ENCODE results near the gene MAP1LC3C.
A peak's percentile ranks its signal among the peaks of the same experiment; 100 is the strongest.
"Not testable (repeated sequence)": the region's sequence is repeated elsewhere in the genome, so short reads cannot be mapped to it uniquely, and the experiment has no call there.

MAP1LC3C gene

DNA sequence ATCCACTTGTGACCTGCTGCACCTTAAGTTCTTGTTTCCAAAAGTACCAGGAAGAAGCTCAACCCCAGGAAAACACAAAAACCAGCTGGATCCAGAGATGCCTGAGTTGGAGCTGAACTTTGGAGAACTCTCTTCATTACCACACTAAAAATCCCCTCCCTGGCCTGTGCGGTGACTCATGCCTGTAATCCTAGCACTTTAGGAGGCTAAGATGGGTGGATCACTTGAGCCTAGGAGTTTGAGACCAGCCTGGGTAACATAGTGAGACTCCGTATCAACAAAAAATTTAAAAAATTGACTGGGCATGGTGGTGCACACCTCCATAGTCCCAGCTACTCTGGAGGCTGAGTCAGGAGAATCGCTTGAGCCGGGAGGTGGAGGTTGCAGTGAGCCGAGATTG lies 6.2 kb downstream of the MAP1LC3C start:
- DNase-seq (ENCODE audit: low read depth), result peak; percentile 54

DNA sequence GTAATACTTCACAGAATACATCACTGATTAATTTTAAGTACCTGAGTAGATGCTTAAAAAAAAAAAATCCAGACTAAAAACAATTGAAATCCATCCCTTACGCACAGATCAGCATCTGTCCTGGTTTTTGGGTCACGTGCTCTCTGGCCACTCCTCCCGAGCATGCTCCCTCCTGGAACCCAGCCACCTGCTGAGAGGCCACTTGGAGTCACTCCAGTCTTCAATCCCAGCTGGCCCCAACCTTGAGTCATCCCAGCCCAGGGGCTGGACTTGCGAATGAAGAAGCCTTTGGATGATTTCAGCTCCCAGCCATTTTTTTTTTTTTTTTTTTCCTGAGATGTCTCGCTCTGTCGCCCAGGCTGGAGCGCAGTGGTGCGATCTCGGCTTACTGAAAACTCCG lies 8.9 kb downstream of the MAP1LC3C start:
- peak; percentile 96 for DNase-seq (ENCODE audit: low read depth)

DNA sequence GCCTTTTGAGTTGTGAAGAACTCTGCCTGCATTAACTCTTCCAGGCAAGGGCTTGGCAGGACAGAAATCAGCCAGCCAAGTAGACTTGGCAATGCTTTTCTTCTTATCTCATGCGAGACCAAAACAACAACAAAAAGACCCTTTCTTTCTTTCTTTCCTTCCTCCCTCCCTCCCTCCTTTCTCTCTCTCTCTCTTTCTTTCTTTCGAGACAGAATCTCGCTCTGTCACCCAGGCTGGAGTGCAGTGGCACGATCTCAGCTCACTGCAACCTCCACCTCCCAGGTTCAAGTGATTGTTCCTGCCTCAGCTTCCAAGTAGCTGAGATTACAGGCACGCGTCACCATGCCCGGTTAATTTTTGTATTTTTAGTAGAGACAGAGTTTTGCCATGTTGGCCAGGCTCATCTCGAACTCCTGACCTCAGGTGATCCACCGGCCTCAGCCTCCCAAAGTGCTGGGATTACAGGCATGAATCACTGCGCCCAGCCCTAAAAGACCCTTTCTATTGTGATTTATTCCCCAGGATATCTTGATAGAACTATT lies 10.4 kb downstream of the MAP1LC3C start:
- DNase-seq (ENCODE audit: low read depth), result not testable (repeated sequence)

DNA sequence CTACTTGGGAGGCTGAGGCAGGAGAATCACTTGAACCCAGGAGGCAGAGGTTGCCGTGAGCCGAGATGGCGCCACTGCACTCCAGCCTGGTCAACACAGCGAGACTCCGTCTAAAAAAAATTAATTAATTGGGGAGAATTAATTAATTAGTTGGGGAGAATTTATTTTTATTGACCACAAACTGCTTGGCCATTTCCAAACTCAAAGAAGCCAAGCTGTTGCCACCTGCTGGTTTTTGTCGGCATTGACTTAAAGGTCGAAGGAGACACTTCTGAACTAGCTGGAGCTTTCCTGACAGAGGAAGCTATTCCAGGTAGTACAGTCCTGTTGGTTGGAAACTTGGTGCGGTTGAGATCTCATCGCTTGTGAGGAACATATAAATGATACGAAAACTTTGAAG lies 13.1 kb downstream of the MAP1LC3C start:
- DNase-seq (ENCODE audit: low read depth), result peak; percentile 40

DNA sequence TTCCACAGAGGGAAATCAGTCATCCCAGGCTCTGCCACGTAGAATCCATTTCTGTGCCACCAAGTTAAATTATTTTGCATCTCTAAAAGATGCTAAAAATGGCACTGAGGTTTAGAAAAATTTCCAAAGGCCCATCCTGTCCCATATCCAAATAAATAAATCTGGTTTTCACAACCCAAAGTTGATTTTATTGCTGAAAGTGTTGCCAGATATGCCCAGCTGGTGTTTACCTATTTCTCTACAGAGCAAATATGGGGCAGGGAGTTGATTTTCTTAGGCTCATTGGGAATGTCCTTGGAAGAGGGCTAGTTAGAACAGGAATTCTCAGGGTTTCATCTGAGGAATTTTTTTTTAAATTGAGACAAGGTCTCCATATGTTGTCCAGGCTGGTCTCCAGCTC lies 19.0 kb downstream of the MAP1LC3C start:
- DNase-seq (ENCODE audit: low read depth), result no peak

DNA sequence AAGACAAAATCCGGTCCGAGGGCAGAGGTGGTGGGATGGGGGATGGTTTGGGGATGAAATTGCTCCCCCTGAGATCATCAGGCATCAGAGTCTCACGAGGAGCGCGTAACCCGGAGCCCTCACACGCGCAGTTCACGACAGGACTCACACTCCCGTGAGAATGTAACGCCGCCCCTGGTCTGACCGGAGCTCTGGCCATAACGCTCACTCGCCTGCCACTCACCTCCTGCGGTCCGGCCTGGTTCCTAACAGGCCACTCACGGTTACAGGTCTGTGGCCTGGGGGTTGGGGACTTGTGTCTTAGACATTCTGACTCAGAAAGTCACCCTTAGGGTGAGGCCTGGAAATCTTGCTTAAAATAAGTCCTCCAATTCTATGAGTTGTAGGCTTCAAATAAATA lies 19.8 kb downstream of the MAP1LC3C start:
- no peak for DNase-seq (ENCODE audit: low read depth)

DNA sequence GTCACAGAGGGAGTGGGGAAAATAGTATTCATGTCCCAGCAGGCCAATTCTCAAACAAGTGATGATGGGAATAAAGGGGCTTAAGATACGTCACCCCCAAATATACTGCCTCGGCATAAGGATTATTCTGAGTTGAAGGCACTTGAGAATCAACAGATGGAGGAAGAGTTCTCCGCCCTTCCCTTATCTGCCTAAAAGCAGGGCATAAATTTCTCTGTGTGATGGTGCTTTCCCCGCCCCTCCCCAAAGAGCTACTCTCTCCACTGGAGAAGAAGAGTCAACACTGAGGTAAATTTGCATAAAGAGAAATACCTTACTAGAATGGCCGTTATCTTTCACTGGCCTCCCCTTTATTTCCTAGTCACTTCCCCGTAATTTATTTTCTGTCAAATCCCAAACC lies 22.7 kb downstream of the MAP1LC3C start:
- DNase-seq (ENCODE audit: low read depth), result no peak

DNA sequence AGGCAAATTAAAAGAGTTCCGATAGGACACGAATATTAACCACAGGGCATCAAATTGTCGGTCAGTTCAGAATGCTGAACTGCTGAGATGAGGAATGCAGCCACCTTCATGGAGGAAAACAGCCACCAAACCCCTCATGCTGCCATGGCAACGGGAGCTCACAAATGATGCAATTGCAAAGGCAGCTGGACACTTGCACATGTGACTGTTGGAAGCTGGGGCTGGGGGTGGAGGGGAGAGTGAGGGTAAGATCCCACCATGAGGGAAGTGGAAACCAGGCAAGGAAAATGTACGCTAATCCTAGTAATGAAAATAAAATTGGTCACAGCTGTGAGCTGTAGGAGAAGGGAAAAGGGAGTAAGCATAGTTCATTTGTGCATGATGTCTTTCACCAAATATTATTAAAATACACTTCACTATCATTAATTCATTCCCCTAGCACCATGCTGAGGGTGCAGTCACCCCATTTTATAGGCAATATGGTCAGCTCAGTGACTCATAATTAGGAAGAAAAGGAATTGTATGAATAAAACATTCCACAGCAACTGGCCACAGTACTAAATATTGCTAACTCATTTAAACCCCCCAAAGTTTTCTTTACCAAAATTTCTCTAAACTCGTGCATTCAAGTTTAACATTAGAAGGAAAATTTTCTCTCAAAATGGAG lies 26.1 kb downstream of the MAP1LC3C start:
- DNase-seq (ENCODE audit: low read depth), result peak; percentile 32

DNA sequence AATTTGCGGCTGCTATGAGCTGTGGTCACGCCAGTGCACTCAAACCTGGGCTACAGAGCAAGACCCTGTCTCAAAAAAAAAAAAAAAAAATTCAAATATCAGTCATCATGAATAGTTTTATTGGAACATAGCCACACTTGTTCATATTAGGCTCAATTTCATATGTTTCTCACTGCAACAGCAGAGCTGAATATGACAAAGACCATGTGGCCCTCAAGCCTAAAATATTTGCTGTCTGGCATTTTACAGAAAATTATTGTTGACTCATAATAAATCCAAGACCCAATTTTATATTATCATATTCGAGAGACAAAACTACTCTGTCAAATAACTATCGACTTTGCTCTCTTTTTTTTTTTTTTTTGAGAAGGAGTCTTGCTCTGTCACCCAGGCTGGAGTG lies 30.3 kb downstream of the MAP1LC3C start:
- DNase-seq (ENCODE audit: low read depth), result no peak

DNA sequence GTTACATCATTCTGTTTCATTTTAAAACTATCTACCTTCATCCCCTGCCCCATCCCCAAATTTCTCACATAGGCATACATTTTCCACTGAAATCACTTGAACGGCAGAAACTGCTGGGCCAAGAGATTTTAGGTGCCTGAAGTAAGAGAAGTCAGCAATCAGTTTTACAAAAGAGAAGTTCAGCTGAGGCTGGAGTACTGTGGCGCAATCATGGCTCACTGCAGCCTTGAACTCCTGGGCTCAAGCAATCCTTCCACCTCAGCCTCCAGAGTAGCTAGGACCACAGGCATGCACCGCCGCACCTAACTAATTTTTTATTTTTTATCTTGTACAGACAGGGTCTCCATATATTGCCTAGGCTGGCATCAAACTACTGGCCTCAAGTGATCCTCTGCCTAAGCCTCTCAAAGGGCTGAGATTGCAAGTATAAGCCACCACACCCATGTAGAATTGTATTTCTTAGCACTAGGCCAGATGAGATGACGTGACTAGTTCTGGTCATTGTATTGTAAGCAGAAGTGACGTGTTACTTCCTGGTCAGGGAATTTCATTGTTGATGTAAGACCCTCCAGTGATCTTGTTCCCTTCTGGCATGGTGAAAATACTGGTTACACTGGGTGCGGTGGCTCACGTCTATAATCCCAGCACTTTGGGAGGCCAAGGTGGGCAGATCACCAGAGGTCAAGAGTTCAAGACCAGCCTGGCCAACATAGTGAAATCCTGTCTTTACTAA lies 34.2 kb downstream of the MAP1LC3C start:
- DNase-seq (ENCODE audit: low read depth), result no peak

DNA sequence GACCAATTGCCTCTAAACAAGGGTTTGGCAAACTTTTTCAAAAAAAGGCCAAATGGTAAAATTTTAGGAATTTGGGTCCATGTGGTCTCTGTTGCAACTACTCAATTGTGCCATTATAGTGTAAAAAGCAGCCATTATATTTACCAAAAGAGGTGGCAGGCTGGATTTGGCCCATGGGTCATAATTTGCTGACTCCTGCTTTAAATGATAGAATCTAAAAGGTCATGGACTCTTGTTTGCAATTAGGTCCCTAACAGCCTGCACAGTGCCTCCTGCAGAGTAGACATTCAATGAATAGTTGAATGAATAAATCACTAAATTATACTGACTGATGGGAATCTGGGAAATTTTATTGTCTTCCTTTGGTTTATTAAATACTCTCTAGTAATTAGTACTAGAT lies 35.2 kb downstream of the MAP1LC3C start:
- no peak for DNase-seq (ENCODE audit: low read depth)

DNA sequence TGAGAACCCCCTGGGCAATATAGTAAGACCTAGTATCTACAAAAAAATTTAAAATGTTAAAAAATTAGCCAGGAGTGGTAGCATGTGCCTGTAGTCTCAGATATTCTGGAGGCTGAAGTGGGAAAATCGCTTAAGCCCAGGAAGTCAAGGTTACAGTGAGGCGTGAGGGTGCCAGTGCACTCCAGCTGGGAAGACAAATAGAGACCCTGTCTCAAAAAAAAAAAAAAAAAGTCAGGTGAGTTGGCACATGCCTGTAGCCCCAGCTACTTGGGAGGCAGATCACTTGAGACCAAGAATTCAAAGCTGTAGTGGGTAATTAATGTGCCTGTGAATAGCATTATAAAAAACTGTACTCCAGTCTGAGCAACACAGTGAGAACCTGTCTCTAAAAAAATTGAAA lies 36.7 kb downstream of the MAP1LC3C start:
- DNase-seq (ENCODE audit: low read depth), result no peak

DNA sequence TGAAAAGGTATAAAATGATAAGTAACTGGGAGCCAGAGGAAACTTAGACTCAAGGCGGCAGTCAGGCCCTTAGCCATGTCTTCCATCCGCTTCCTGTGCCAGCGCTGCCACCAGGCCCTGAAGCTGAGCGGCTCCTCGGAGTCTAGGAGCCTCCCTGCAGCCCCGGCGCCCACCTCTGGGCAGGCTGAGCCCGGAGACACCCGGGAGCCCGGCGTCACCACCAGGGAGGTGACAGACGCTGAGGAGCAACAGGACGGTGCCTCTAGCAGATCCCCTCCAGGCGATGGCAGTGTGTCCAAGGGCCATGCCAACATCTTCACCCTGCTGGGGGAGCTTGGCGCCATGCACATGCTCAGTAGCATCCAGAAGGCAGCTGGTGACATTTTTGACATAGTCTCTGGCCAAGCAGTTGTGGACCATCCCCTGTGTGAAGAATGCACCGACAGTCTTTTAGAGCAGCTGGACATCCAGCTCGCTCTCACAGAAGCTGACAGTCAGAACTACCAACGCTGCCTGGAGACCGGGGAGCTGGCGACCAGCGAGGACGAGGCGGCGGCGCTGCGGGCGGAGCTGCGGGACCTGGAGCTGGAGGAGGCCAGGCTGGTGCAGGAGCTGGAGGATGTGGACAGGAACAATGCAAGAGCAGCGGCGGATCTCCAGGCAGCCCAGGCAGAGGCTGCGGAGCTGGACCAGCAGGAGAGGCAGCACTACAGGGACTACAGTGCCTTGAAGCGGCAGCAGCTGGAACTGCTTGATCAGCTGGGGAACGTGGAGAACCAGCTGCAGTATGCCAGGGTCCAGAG lies 41.0 kb downstream of the MAP1LC3C start, which contains the start of gene BECN2:
TSS of gene BECN2 (plus strand) at position 76 of the 803 bp plus-strand sequence. CDS start at position 76, 0 bp downstream.
- DNase-seq (ENCODE audit: low read depth), result no peak

DNA sequence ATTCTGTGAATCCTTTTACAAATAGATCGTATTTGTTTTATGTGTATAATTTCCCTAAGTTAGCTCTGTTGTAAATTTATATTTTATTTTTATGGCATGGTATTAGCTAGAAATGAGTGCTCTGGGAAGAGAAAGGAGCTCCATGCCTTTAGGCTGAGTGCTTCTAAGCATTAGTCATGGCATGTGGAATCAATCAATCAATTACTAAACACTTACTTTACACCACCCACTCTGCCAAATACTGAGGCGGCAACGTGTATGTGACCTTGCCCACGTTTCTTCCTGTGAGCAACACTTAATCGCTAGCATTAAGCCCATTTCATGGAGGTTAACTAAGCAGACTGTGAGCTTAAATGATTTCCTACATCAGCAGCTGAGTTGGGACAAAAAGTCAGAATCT lies 48.5 kb downstream of the MAP1LC3C start:
- DNase-seq (ENCODE audit: low read depth), result peak; percentile 56

DNA sequence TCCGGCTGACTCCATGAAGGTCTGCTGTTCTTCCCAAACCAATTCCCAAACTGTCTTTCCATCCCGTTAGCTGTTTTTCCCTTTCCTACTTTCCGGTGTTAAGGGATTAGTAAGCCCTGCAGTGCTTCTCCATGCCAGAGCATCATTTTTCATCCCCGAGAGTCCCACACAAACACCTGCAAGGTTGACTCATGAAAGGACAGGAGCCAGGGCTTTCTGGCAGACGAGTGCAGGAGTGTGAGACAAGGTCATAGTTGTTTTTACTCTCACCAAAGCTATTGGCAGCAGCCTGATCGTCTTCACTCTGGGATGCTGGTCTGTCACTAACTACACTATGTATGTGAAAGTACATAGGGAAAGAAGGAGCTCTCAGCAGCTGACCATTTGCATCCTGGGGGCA lies 51.5 kb downstream of the MAP1LC3C start:
- no peak for DNase-seq (ENCODE audit: low read depth)
